ENCODE results near the gene NCKAP1.
"Not testable (repeated sequence)": the region's sequence is repeated elsewhere in the genome, so short reads cannot be mapped to it uniquely, and the experiment has no call there.

The NCKAP1 gene

DNA sequence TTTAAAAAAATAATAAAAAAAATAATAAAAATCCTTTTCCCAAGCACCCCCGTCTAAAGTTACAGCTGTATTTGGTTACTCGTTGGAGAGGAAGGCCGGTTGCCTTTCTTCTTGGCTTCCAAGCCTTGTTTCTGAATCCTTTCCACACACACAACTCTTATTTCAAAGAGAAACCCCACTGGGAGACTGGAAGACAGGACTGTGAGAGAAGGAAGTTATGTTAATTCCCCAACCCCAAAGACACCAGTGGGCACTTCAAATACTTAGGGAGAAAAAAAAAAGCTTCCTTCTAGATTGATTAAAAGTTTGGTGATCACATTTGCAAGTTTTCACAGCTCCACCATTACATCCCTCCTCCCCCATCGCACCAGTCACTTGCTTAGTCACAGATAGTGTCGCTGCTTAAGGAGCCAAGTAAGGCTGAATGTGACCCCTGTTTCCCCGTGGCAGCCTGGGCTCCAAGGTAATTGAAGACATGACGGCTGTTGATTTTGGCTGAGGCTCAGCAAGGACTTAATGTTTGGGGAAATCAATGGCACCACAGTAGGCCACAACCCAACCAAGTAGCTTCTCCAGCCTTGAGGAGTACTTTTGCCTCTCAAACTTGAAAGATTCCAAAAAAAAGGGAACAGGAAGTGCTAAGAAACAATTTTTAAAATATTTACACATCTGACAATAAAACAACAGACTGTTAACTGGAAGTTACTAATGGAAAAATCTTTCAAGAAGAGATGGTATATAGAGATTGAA is 131.0 kb downstream of the NCKAP1 start:
- DNase-seq (ENCODE audit: low spot score) = no peak

DNA sequence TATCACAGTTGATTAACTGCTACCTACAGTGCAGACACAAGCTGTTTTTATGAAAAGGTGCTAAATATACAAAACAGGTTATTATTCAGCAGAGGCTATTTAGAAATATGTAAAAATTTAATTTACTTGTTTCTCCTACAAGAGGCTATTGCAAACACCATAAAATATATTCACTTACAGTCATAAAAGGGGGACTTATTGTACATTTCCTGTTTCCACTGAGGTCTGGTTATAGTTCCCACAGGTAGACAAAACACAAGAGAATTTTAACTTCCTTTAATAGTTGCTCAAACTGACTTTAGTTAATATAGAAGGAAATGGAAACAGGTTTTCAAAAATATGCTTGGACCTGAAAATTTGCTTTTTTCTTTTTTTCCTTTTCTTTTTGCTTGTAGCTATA is 131.8 kb downstream of the NCKAP1 start:
- DNase-seq (ENCODE audit: low spot score) = no peak

DNA sequence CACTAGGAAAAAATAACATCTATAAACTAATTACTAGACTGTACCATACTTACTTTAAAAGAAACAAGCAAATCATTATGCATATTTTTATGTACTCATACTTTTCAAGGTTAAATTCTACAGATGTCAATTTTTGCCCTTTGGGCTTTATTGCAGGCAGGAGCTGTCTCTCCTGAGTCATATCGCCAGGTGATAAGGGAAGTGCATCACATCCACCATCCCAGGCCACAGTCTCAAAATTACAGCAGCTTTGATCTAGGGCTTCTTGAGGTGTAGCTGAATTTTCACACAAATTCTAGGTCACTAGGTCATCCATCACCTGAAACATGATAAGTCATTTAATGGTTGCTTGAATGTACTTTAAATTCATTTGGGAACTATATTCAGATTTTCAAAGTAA is 133.4 kb downstream of the NCKAP1 start:
- no peak for DNase-seq (ENCODE audit: low spot score)

DNA sequence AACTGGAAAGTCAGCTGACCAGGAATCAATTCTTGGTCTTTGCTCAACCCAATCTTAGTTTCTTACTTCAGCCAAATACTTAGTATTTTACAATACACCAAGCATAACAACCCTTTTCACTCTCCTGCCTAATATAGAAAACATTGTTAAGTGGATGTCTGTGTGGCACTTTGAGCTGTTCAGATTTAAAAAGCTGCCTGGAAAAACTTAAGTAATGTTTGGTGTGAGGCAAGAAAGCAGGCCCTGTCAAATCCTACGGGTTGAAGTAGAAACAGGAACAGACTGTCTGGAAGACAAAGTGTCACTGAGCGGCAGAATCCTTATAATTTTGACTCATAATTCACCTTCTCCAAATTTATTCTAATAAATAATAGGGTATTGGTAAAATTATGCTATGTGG is 134.7 kb downstream of the NCKAP1 start:
- DNase-seq (ENCODE audit: low spot score) = no peak

DNA sequence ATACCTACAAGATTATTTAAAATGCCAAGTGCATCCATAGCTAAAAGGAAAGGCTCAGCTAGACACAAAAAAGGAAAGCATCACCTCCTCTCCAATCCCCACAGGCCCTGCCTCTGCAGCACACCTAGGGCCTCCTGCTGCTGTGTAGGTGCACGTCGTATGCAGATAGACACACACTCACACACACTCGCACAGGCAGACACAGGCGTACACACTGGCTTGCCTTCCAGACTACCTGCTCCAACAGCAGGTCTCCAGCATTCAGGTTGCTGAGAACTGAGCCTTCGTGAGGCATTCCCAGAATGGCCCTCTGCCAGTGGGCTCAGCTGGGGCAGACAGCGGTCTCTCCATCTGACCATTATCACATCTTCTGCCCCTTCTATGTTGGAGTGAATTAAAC is 136.5 kb downstream of the NCKAP1 start:
- DNase-seq (ENCODE audit: low spot score) = no peak

DNA sequence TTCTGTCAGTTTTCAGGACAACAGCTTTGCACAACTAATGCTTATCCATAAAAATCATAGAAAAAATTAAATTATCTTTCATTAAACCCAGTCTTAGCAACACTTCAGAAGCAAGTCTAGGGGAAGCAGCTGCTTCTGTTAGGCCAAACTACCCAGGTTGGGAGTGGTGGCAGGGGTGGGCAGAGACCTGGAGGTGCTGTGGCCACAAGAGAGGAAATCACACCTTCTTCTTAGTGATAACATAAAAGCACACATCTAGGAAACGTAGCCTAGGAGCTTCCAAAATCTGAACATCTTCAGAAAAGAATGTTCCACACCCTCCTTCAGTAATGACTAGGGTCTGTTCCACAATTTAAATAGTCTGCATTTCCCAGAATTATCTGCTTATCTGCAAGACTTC is 139.5 kb downstream of the NCKAP1 start:
- DNase-seq (ENCODE audit: low spot score) = no peak

DNA sequence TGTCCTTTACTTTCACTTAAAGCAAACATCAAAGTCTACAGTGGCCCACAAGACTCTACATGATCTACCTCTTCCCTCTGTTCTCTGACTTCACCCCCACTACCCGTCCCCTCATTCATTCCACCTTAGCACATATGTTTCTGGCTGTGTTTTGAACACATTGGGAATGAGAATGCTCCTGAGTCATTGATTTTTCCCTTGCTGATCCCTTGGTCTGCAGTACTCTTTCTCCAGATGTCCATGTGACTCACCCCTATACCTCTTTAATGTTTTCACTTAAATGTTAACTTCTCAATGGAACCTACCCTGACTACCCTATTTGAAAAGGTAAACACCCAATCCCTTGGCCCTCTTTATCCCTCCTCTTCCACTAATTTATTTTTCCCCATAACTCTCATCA is 141.1 kb downstream of the NCKAP1 start:
- no peak for DNase-seq (ENCODE audit: low spot score)

DNA sequence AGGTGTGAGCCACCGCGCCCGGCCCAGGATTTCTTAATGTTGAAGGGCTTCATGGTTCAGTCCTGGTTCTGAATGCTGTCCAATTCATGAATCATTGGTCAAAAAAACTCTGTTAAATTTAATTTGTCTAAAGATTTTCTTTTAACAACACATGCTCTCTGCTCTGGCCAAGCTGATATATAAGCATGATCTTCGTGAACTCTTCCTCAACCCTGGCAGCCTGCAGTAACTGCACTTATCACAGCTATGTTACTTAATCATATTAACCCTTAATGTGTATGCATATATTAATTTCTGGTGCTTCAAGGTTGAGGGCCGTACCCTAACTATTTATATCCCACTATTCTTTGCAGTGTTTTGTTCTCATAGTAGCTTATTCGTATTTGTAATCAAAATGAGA is 142.5 kb downstream of the NCKAP1 start:
- DNase-seq (ENCODE audit: low spot score) = no peak

DNA sequence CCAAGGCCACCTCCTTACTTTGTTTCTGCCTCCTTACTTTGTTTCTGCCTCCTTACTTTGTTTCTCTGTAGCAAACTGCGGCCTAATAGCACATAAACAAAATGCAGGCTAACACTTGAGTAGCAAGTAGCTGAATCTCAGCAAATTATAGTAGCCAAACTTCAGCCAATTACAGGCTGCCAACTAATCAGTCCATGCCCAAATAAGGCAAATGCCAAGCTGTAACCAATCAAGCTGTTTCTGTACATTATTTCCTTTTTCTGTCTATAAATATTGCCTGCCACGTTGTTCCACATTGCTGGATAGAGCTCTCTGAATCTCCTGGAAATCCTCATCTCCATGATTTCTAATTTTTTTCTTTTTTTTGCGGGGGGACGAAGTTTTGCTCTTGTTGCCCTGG is 143.1 kb downstream of the NCKAP1 start:
- DNase-seq (ENCODE audit: low spot score) = no peak

DNA sequence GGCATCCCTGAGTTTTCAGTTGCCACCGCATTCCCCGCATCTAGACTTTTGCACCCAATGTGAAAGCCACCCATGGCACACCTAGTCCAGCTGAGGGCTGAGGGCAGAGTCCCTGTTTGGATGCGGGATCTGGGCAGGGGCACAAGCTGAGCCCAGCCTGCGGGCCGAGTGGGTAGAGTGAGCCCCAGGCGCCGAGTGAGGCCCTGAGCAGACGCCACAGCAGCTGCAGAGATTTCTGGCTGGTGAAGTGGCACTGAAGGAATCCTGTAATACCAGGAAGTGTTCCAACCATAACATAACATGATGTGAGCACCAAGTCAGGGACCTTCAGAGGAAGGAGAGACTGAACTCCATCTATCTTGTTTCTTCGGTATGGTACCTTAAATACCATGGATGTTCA is 144.1 kb downstream of the NCKAP1 start:
- DNase-seq (ENCODE audit: low spot score) = no peak

DNA sequence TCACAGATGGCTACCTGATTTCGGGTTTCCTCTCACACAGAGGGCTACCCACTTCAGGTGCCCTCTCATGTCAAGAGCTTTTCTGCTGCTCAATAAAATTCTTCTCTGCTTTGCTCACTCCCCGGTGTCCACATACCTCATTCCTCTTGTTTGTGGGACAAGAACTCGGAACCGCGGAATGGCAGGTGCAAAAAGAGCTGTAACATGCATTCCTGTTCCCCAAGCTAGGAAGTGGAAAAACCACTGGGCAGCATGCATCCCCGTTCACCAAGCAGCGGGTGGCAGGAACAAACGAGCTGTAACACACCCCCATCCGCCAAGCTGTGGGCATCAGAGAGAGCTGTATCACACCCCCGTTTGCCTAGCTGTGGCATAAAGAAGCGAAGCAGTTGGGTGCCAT is 144.6 kb downstream of the NCKAP1 start:
- DNase-seq (ENCODE audit: low spot score) = no peak

DNA sequence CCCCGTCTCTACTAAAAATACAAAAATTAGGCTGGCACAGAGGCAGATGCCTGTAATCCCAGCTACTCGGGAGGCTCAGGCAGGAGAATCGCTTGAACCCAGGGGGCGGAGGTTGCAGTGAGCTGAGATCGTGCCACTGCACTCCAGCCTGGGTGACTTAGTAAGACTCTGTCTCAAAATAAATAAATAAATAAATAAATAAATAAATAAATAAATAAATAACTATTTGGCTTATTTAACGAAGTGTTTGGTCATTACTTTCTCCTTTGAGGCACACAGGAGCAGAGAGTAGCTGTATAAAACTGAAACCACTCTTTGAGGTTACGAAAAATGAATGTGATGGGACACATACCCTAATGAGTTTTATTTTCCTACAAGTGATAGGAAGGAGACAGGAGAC is 145.2 kb downstream of the NCKAP1 start:
- DNase-seq (ENCODE audit: low spot score) = not testable (repeated sequence)

DNA sequence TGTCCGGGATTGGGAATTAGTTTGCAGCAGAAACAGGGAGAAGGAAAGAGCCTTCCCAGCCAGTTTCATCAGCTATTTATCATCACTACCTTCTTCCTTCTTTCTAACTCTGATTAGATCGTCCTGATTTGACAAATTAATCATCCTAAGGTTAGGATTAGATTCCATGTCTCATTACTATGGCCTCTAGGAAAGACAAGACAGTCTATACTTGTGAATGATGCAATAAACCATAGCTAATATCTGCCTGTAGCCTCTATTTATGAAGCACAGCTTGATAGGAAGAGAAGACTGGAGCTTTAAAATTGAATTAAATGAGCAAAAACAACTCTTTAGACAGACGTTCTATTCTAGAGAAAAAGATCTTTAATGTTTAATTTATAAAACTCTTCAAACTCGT is 146.6 kb downstream of the NCKAP1 start:
- DNase-seq (ENCODE audit: low spot score) = no peak

DNA sequence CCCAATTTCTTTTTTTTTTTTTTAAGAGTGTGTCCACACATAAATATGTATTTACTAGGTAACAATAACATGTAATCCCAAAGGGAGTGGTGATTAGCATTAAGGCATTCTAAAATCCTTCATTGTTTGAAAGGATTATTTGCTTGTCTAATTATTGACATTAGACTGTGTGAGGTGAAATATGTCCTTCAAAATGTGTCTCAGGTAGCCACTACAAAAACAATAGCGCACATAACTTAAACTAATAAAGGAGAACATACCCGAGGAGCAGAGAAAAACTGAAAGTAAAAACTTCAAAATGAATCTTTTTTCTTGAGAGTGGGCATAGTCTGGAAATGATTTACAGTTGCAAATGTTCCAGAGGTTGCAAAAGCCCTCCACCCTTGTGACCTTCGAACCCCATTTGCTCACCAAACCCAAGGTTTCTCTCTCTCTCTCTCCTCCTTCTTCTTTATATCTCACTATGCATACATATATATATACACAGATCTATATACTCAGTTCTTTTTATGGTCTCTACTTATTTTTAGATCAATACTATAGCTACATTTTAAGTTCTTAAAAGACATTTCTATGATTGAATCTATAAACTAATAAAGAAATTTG is 147.4 kb downstream of the NCKAP1 start:
- no peak for DNase-seq (ENCODE audit: low spot score)

DNA sequence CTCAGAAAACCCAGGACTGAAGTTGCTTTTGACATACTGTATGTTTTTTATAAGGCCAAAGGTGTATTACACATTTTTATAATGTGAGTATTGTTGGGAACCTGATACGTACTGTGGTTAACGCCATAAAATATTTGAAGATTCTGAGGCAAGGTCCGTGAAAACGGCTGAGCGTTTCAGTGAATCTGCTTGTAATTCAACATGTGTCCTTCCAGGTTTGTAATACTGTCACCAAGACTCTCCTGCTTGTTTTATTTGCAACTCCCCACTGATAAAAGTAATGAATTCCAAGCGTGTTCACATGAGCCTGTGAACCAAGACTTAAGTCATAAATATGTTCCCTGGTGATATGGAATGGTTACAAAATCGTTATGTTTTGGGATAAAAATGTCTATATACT is 148.0 kb downstream of the NCKAP1 start:
- DNase-seq (ENCODE audit: low spot score) = no peak

DNA sequence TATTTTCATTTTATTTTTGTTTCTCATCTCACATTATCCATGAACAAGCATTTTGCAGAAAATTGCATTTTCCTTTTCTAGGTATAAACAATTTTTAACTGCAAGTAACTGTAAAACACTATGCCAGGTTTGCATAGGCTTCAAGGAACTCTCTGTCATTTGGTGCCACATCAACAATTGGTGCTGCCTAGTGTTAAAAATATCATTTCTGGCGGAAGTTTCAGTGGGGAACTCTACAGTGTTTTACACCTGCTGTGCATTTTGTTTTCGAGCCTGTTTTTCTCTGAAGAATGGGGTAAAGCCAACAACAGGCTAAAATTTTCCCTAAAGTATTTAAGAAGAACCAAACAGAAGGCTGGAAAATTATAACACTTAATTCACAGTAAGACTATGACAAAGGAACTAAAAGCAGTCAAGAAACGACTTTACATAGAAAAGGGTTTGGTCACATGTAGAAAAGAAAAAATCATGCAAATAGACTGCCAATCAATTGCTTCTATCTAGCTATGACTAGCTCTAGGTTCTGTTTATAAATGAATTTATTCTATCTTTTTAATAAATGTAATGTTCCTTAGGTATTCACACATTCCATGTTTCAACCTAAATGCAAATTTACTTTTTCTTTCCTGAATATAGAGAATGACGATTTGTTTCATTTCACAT is 150.4 kb downstream of the NCKAP1 start:
- no peak for DNase-seq (ENCODE audit: low spot score)

DNA sequence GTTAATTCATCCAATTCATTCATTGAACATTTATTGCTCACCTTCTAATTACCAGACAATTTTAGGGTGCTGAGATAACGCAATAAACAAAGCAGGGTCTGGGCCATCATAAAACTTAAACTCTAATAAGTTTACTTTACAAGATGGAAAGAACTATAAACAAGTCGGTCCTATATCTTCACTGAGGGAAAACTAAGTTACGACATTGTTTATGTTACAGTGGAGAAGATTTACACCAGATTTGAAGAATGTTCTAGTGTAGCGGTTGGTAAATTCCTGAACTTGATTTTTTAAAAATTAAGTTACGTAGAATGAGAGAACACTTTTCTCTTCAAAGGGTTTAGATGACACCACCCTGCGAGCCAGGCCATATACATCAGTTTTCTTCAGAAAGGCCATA is 151.2 kb downstream of the NCKAP1 start:
- no peak for DNase-seq (ENCODE audit: low spot score)

DNA sequence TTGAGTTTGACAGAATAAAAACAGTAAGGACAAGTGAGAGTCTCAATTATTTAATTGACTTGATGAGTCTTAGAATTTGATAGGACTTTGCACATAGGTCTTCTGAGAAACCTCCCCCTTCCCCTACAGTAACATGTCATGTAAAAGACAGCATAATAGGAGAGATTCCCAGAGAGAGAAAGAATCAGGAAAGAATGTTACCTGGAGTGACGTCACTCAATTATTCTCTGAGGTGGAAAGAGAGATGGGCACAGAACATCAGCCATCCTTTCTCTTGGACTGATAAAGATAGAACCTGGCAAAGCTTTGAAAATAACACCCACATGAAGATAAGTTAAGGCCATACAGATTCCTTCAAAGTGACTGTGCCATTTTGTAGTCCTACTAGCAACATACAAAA is 152.5 kb downstream of the NCKAP1 start:
- DNase-seq (ENCODE audit: low spot score) = no peak

DNA sequence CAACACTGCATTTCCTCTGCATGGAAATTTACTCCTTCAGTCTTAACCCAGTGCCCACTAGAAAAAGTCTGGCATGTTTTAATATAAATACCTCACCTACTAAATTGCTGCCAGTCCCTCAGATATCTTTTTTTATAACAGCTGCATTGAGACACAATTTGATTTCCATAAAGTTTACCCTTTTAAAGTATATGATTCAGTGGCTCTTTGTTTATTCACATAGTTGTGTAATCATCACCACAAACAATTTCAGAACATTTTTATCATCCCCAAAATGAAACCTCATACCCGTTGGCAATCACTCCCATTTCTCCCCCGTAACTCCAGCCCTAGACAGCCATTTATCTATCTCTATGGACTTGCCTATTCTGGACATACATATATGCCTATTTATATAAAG is 154.8 kb downstream of the NCKAP1 start:
- no peak for DNase-seq (ENCODE audit: low spot score)

DNA sequence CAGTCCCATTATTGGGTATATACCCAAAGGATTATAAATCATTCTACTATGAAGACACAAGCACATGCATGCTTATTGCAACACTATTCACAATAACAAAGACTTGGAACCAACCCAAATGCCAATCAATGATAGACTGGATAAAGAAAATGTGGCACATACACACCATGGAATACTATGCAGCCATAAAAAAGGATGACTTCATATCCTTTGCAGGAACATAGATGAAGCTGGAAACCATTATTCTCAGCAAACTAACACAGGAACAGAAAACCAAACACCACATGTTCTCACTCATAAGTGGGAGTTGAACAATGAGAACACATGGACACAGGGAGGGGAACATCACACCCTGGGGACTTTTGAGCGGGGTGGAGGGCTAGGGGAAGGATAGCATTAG is 158.2 kb downstream of the NCKAP1 start:
- not testable (repeated sequence) for DNase-seq (ENCODE audit: low spot score)

DNA sequence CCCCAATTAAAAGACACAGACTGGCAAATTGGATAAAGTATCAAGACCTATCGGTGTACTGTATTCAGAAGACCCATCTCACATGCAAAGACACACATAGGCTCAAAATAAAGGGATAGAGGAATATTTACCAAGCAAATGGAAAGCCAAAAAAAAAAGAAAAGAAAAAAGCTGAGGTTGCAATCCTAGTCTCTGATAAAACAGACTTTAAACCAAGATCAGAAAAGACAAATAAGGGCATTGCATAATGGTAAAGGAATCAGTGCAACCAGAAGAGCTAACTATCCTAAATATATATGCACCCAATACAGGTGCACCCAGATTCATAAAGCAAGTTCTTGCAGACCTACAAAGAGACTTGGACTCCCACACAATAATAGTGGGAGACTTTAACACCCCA is 161.6 kb downstream of the NCKAP1 start:
- DNase-seq (ENCODE audit: low spot score) = not testable (repeated sequence)

DNA sequence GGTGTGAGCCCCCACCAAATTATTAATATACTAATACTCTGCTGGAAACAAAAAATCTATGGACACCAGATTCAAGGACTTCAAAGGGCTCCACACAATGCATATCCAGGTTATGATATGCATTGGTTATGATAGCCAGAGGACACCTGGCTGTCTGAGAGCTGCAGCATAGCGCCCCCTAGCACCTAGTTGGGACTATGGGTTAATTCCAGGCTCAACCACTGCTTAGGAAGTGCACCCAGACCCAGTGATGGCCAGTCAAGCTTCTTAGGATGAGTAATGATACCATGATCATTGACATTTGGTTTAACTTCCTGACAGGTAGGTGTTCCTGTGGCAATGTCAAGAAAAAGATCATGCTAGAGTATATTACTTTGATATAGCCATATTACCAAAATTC is 168.0 kb downstream of the NCKAP1 start:
- DNase-seq (ENCODE audit: low spot score) = peak; percentile 25

DNA sequence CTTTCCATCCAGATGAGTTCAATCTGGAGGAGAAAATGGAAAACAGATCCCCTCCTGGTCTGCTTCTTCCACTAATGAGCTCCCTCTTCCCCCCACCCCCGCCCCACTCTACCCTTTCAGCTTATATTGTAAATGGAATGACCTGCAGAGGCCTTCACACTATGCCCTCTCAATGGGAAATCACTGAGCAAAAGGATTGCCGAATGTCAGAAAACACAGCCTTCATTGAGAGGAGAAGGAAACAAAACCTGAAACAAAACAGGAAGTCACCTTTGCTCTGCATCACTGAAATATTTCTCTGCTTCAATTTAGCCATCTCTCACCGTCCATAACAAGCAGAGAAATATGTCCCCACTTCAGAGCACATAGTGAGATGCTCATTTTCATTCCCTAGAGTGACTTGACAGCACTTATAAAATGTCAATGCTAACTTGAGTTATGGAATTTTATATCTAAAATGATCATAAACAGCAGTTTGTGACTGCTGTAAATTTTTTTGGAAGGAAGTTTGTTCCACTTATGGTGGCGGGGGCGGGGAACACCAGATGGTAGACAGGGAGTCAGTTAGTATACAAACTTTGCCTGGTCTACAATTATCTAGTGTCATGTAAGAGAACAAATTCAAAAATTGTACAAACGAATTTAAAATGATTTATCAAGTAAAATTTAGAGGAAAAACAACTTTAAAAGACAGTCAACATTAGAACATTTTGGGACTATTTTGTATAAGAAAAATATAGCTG is 170.0 kb downstream of the NCKAP1 start:
- no peak for DNase-seq (ENCODE audit: low spot score)

Measured in cerebellar cortex (tissue), 1 donor.